ENCODE results near the gene ROR1. TPM values are rescaled to one million over a fixed set of nuclear protein-coding genes. Genes with fewer than 3 reads are reported as not detected.

The ROR1 gene
- total and polyA plus RNA-seq, 2 of the 13 experiments (the other 11 are each of a cell fraction or from before 2014, with no cell fraction given): 0.58 to 2.3 TPM

- ChIA-PET POLR2A (no interaction called here), CTCF (ENCODE audit: low intra/inter-chr PET ratio, low total read pairs) (no interaction called here)
- BruUV-seq (replicated peaks): no TSS peak
- no peaks in the 10 kb centered on the region for H3K36me3 ChIP-seq (replicated peaks in 1 of 2; ENCODE audit: control insufficient read depth in 1 of 2, insufficient read depth in 2 of 2, low read length in 2 of 2)
- no peaks in the 10 kb centered on the region for H4K20me1 ChIP-seq (ENCODE audit: insufficient read depth, low read length)
- DNase-seq (ENCODE audit: low spot score) (no peak), FAIRE-seq (no peak), ATAC-seq (no peak)
- no peak overlapping the region for H3K9ac ChIP-seq (ENCODE audit: insufficient read depth, low read depth, low read length)
- intact Hi-C loops (cut with micrococcal nuclease; ENCODE audit: unreplicated experiment): loop anchor here (2.0 to 10.0 kb wide), 3 partner anchors 156 to 472 kb away; no protein-coding TSS in a partner anchor
- no peaks in the 10 kb centered on the region for H3K9me3 ChIP-seq (ENCODE audit: low read length)
- TF ChIP-seq ZNF546 (CRISPR knock-in tag; conservative IDR thresholded peaks at IDR 0.05) (no peak), SYNCRIP (IDR thresholded peaks at IDR 0.05; ENCODE audit: insufficient read depth, low read depth, low read length) (no peak), ZFP82 (CRISPR knock-in tag; IDR thresholded peaks at IDR 0.05; ENCODE audit: borderline replicate concordance) (no peak), ZNF225 (CRISPR knock-in tag; IDR thresholded peaks at IDR 0.05) (no peak), TBL1XR1 (IDR thresholded peaks at IDR 0.05; ENCODE audit: borderline replicate concordance, low read length, partially characterized antibody) (no peak), KDM1A (CRISPR knock-in tag; IDR thresholded peaks at IDR 0.05) (no peak), ZNF777 (CRISPR knock-in tag; IDR thresholded peaks at IDR 0.05) (no peak), ZFP37 (CRISPR knock-in tag; IDR thresholded peaks at IDR 0.05; ENCODE audit: borderline replicate concordance) (no peak), ZNF280D (CRISPR knock-in tag; IDR thresholded peaks at IDR 0.05) (no peak), GPBP1L1 (CRISPR knock-in tag; IDR thresholded peaks at IDR 0.05) (no peak), REPIN1 (CRISPR knock-in tag; IDR thresholded peaks at IDR 0.05; ENCODE audit: borderline replicate concordance, low read depth) (no peak)
- no peaks in the 10 kb centered on the region for H3K79me2 ChIP-seq (ENCODE audit: insufficient read depth, low read length)
- peak overlapping the region; percentile 90; the same call in 1 of the 2 replicates for H3K4me2 ChIP-seq (ENCODE audit: low read depth, low read length)
- peaks cover 40% of the 10 kb centered on the region for H3K4me1 ChIP-seq (ENCODE audit: insufficient read depth, low read length)
- H3K27me3 ChIP-seq (ENCODE audit: control insufficient read depth in 1 of 2, insufficient read depth in 2 of 2, low read length in 2 of 2): peaks cover 0 to 22% of the 10 kb centered on the region in 2 experiments; a peak in 1 of 5 replicates
- in situ Hi-C loops (cut with HindIII; ENCODE audit: extremely low pct_ligation_motif_present, low pct_unique_long_range_greater_than_20kb): no loop called here
- H3K4me3 ChIP-seq (replicated peaks in 1 of 3; ENCODE audit: insufficient read depth in 1 of 3, low read depth in 2 of 3, low read length in 3 of 3): no peak overlapping the region
- 11% methylated on average over 2 of the region's 2 CpGs for WGBS (ENCODE audit: low lambda C conversion rate)
- no peak overlapping the region for H3K27ac ChIP-seq (ENCODE audit: extremely low read length, insufficient read depth, low read length)
- no peak overlapping the region for H2AFZ ChIP-seq (ENCODE audit: low read length)
Measured at GRCh38 chr1:63772876-63773275, 941 bp upstream of the ROR1 start.

All from HepG2 (cell line).